ENCODE data around the gene OTOS.

OTOS gene

GRCh38 chr2:240168041-240168440 lies 27.6 kb upstream of the OTOS start:
- no peak overlapping the region for H3K4me3 ChIP-seq (ENCODE audit: low read depth, low read length)

GRCh38 chr2:240167588-240167880 lies 27.1 kb upstream of the OTOS start:
- no peak overlapping the region for H3K4me3 ChIP-seq (ENCODE audit: low read depth, low read length)

- no peak overlapping the region for H3K4me3 ChIP-seq (ENCODE audit: low read depth, low read length)
Measured at GRCh38 chr2:240166761-240167587, 26.5 kb upstream of the OTOS start.

- H3K4me3 ChIP-seq (ENCODE audit: low read depth, low read length), result no peak overlapping the region
Measured at GRCh38 chr2:240166191-240166590, 25.7 kb upstream of the OTOS start.

- no peak overlapping the region for H3K4me3 ChIP-seq (ENCODE audit: low read depth, low read length)
Measured at GRCh38 chr2:240165661-240166060, 25.2 kb upstream of the OTOS start.

- H3K4me3 ChIP-seq (ENCODE audit: low read depth, low read length), result no peak overlapping the region
Measured at GRCh38 chr2:240165034-240165433, 24.6 kb upstream of the OTOS start.

- no peak overlapping the region for H3K4me3 ChIP-seq (ENCODE audit: low read depth, low read length)
Measured at GRCh38 chr2:240164586-240164985, 24.1 kb upstream of the OTOS start.

GRCh38 chr2:240163844-240164574 lies 23.6 kb upstream of the OTOS start:
- no peak overlapping the region for H3K4me3 ChIP-seq (ENCODE audit: low read depth, low read length)

GRCh38 chr2:240162939-240163714 lies 22.7 kb upstream of the OTOS start:
- no peak overlapping the region for H3K4me3 ChIP-seq (ENCODE audit: low read depth, low read length)

- no peak overlapping the region for H3K4me3 ChIP-seq (ENCODE audit: low read depth, low read length)
Measured at GRCh38 chr2:240162531-240162930, 22.1 kb upstream of the OTOS start.

GRCh38 chr2:240162032-240162431 lies 21.6 kb upstream of the OTOS start:
- no peak overlapping the region for H3K4me3 ChIP-seq (ENCODE audit: low read depth, low read length)

- H3K4me3 ChIP-seq (ENCODE audit: low read depth, low read length), result no peak overlapping the region
Measured at GRCh38 chr2:240161087-240161750, 20.8 kb upstream of the OTOS start.

GRCh38 chr2:240160291-240161086 lies 20.0 kb upstream of the OTOS start:
- H3K4me3 ChIP-seq (ENCODE audit: low read depth, low read length), result no peak overlapping the region

- H3K4me3 ChIP-seq (ENCODE audit: low read depth, low read length), result no peak overlapping the region
Measured at GRCh38 chr2:240159251-240159839, 18.9 kb upstream of the OTOS start.

- H3K4me3 ChIP-seq (ENCODE audit: low read depth, low read length), result no peak overlapping the region
Measured at GRCh38 chr2:240157147-240157470, 16.7 kb upstream of the OTOS start.

- H3K4me3 ChIP-seq (ENCODE audit: low read depth, low read length), result no peak overlapping the region
Measured at GRCh38 chr2:240156435-240157146, 16.1 kb upstream of the OTOS start.

GRCh38 chr2:240155745-240156390 lies 15.4 kb upstream of the OTOS start:
- H3K4me3 ChIP-seq (ENCODE audit: low read depth, low read length), result no peak overlapping the region

- no peak overlapping the region for H3K4me3 ChIP-seq (ENCODE audit: low read depth, low read length)
Measured at GRCh38 chr2:240155048-240155744, 14.7 kb upstream of the OTOS start.

Measured in iPS-11a (cell line).